ENCODE data around the gene RAMP3.

Gene RAMP3

GRCh38 chr7:45182856-45183710 lies 25.5 kb downstream of the RAMP3 start:
- no peak overlapping the region for H3K4me3 ChIP-seq (ENCODE audit: low read length)
- no peak for DNase-seq (ENCODE audit: low read depth)
- TF ChIP-seq CTCF (IDR thresholded peaks at IDR 0.05; ENCODE audit: insufficient read depth, low read depth, low read length, missing control alignments): no peak

DNA sequence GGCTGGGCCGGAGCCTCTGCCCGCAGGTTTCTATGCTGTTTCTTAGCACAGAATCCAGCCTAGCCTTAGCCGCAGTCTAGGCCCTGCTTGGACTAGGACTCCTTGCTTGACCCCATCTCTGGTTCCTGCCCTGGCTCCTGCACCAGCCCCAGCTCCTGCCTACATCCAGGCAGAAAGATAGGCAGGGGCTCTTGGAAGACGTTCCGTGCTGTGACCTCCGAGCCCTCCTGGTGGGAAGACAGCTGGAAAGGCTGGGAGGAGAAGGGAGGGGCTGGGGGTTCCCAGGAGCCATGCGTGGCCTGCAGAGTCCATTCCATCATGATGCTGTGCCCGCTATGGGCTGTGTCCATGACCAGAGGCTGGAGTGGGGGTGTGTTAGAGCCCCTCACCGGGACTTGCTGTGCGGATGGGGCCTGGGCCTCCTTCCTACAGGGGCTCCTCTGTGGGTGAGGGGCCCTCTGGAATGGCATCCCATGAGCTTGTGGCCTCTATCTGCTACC lies 26.2 kb downstream of the RAMP3 start:
- no peak for DNase-seq (ENCODE audit: low read depth)
- no peak for TF ChIP-seq CTCF (IDR thresholded peaks at IDR 0.05; ENCODE audit: insufficient read depth, low read depth, low read length, missing control alignments)
- H3K4me3 ChIP-seq (ENCODE audit: low read length): no peak overlapping the region

DNA sequence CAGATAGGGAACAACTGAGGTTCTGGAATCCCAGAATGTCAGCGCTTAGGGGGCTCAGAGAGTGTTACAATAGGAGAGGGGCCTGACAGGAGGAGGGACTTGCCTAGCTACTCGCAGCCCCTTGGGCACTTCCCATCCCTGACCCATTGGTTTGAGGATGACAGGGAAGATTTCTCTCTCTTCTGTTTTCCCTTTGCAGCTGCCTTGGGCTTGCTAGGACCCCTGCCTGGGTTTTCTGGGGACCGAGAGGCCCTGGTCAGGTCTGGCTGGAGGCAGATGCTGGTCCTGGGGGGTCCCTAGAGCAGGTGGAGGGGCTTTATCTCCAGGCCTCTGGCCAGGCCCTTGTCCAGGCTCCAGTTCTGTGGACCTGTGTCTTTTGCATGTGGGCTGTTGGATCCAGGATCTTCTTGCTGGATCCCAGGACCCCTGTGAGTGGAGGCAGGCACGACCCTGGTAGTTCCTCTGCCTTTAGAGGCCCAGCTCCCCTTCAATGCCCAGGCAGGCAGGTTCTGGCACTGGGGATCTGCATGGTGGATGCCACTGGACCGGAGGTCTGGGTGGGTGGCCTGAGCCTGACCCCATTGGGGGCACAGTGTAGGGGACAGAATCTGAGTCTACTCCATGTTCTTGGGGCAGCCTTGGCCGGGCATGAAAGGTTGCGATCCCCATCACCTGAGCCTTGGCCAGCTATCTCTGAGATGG lies 26.9 kb downstream of the RAMP3 start:
- no peak for TF ChIP-seq CTCF (IDR thresholded peaks at IDR 0.05; ENCODE audit: insufficient read depth, low read depth, low read length, missing control alignments)
- no peak for DNase-seq (ENCODE audit: low read depth)

GRCh38 chr7:45185028-45185863 lies 27.7 kb downstream of the RAMP3 start:
- no peak overlapping the region for H3K4me3 ChIP-seq (ENCODE audit: low read length)
- DNase-seq (ENCODE audit: low read depth): no peak
- no peak for TF ChIP-seq CTCF (IDR thresholded peaks at IDR 0.05; ENCODE audit: insufficient read depth, low read depth, low read length, missing control alignments)

More for the DNA sequence above, 26.9 kb downstream of the RAMP3 start:
- no peak overlapping the region for H3K4me3 ChIP-seq (ENCODE audit: low read length)

DNA sequence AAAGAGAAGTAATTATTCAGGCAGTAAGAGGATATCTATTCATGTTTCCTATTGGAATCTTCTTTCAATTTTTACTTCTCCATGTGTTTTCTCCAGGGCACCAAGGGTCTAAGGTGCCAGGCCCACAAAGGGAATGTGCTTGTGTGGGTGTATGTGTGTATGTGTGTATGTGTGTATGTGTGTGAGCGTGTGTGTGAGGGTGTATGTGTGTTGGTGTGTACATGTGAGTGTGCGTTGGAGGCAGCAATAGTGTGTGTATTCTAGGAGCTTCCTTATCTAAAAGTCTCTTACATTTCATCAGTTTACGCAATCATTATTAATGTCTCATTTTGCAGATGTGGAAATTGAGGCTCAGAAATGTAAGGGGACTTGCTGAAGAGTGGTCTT lies 28.3 kb downstream of the RAMP3 start:
- no peak for DNase-seq (ENCODE audit: low read depth)
- H3K4me3 ChIP-seq (ENCODE audit: low read length): no peak overlapping the region
- no peak for TF ChIP-seq CTCF (IDR thresholded peaks at IDR 0.05; ENCODE audit: insufficient read depth, low read depth, low read length, missing control alignments)

- no peak for DNase-seq (ENCODE audit: low read depth)
- no peak for TF ChIP-seq CTCF (IDR thresholded peaks at IDR 0.05; ENCODE audit: insufficient read depth, low read depth, low read length, missing control alignments)
These were observed 28.7 kb downstream of the RAMP3 start for GRCh38 chr7:45186261-45186813.

More at GRCh38 chr7:45186261-45186813, 28.7 kb downstream of the RAMP3 start:
- no peak overlapping the region for H3K4me3 ChIP-seq (ENCODE audit: low read length)

Measured in epithelial cell of esophagus (primary cell).